ENCODE measurements around the gene TP53BP2. TPM values are rescaled to one million over a fixed set of nuclear protein-coding genes. Genes with fewer than 3 reads are reported as not detected.
A peak's percentile ranks its signal among the peaks of the same experiment; 100 is the strongest.
"Not testable (repeated sequence)": the region's sequence is repeated elsewhere in the genome, so short reads cannot be mapped to it uniquely, and the experiment has no call there.

The TP53BP2 gene
- total and polyA plus RNA-seq, 2 experiments from 2014 or later: 31.6 to 57.8 TPM

- peak overlapping the region; percentile 12 for H3K4me2 ChIP-seq
- WGBS (ENCODE audit: low lambda C conversion rate, missing lambda C conversion rate): 64% methylated on average over 4 of the region's 4 CpGs
- H3K9me2 ChIP-seq (replicated peaks; ENCODE audit: insufficient read depth): no peaks in the 10 kb centered on the region
- H3K36me3 ChIP-seq (replicated peaks; ENCODE audit: insufficient read depth, low read depth): no peaks in the 10 kb centered on the region
- no peak overlapping the region for H3K4me3 ChIP-seq
- H2AFZ ChIP-seq: no peak overlapping the region
- H3K9me3 ChIP-seq (ENCODE audit: low read depth): no peaks in the 10 kb centered on the region
- peaks cover 88% of the 10 kb centered on the region for H3K79me2 ChIP-seq
- H3K4me1 ChIP-seq (ENCODE audit: insufficient read depth): peaks cover 14% of the 10 kb centered on the region
- H3K27me3 ChIP-seq: no peaks in the 10 kb centered on the region
- H3K27ac ChIP-seq: peak overlapping the region; percentile 69
- TF ChIP-seq EZH2 (IDR thresholded peaks at IDR 0.05; ENCODE audit: borderline replicate concordance) (no peak), EZH2phosphoT487 (IDR thresholded peaks at IDR 0.05; ENCODE audit: low read depth, severe bottlenecking, unreplicated experiment) (no peak), CTCF (IDR thresholded peaks at IDR 0.05; ENCODE audit: poor library complexity) (no peak)
- peaks cover 61% of the 10 kb centered on the region for H4K20me1 ChIP-seq (ENCODE audit: insufficient read depth, poor library complexity, severe bottlenecking)
- peak; percentile 26 for DNase-seq (ENCODE audit: low spot score)
These were observed 25.8 kb downstream of the TP53BP2 start for GRCh38 chr1:223819730-223820514.

DNA sequence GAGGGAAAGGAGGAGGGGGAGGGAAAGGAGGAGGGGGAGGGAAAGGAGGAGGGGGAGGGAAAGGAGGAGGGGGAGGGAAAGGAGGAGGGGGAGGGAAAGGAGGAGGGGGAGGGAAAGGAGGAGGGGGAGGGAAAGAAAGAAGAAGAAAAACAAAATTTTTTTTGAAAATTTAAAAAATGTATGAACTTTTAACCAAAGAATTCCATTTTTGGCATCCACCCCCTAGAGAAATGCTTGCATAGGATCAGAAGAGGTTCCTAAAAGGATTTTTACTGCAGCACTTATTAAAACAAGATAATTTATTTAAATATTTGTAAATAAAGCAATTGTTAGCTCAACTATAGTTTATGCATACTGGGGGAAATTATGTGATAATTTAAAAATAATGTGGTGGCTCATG is 28.5 kb downstream of the TP53BP2 start:
- not testable (repeated sequence) for H3K9me3 ChIP-seq (ENCODE audit: low read depth); H2AFZ ChIP-seq; H3K36me3 ChIP-seq (replicated peaks; ENCODE audit: insufficient read depth, low read depth); DNase-seq (ENCODE audit: low spot score); H3K27ac ChIP-seq; H3K9me2 ChIP-seq (replicated peaks; ENCODE audit: insufficient read depth); H3K4me3 ChIP-seq; H3K27me3 ChIP-seq; H3K4me2 ChIP-seq
- Histone ChIP-seq H4K20me1 (ENCODE audit: insufficient read depth, poor library complexity, severe bottlenecking) (peaks cover 43% of the 10 kb centered on the region), H3K4me1 (ENCODE audit: insufficient read depth) (peaks cover 20% of the 10 kb centered on the region), H3K79me2 (peaks cover 83% of the 10 kb centered on the region)

DNA sequence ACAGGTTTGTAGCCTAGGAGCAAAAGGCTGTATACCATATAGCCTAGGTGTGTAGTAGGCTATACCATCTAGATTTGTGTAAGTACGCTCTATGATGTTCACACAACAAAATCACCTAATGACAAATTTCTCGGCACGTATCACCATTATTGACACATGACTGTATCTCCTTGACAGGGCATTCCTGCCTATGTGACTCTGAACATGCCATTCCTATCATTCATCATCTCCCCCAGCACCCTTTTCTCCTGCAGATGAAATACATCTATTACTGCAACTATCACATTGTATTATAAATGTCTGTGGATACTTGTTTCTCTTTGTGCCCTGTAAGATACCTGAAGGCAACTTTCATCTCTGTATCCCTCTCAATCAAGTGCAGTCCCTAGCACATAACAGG is 29.9 kb downstream of the TP53BP2 start:
- H3K4me2 ChIP-seq: no peak overlapping the region
- no peak for TF ChIP-seq EZH2 (IDR thresholded peaks at IDR 0.05; ENCODE audit: borderline replicate concordance)
- TF ChIP-seq EZH2phosphoT487 (IDR thresholded peaks at IDR 0.05; ENCODE audit: low read depth, severe bottlenecking, unreplicated experiment): no peak
- H4K20me1 ChIP-seq (ENCODE audit: insufficient read depth, poor library complexity, severe bottlenecking): peaks cover 29% of the 10 kb centered on the region
- peaks cover 69% of the 10 kb centered on the region for H3K79me2 ChIP-seq
- H2AFZ ChIP-seq: no peak overlapping the region
- H3K4me3 ChIP-seq: no peak overlapping the region
- H3K27ac ChIP-seq: peak overlapping the region; percentile 33
- WGBS (ENCODE audit: low lambda C conversion rate, missing lambda C conversion rate): 90% methylated on average over 3 of the region's 3 CpGs
- no peaks in the 10 kb centered on the region for H3K9me2 ChIP-seq (replicated peaks; ENCODE audit: insufficient read depth)
- peaks cover 20% of the 10 kb centered on the region for H3K4me1 ChIP-seq (ENCODE audit: insufficient read depth)
- H3K9me3 ChIP-seq (ENCODE audit: low read depth): no peaks in the 10 kb centered on the region
- DNase-seq (ENCODE audit: low spot score): no peak
- H3K36me3 ChIP-seq (replicated peaks; ENCODE audit: insufficient read depth, low read depth): no peaks in the 10 kb centered on the region
- H3K27me3 ChIP-seq: no peaks in the 10 kb centered on the region

GRCh38 chr1:223815020-223815853 is 30.5 kb downstream of the TP53BP2 start:
- Histone ChIP-seq H3K27me3 (no peaks in the 10 kb centered on the region), H3K4me3 (no peak overlapping the region), H3K79me2 (peaks cover 63% of the 10 kb centered on the region), H3K4me1 (ENCODE audit: insufficient read depth) (peaks cover 20% of the 10 kb centered on the region), H3K4me2 (peak overlapping the region; percentile 19), H3K36me3 (replicated peaks; ENCODE audit: insufficient read depth, low read depth) (no peaks in the 10 kb centered on the region), H4K20me1 (ENCODE audit: insufficient read depth, poor library complexity, severe bottlenecking) (peaks cover 26% of the 10 kb centered on the region), H3K27ac (peak overlapping the region; percentile 33), H3K9me2 (replicated peaks; ENCODE audit: insufficient read depth) (no peaks in the 10 kb centered on the region), H3K9me3 (ENCODE audit: low read depth) (no peaks in the 10 kb centered on the region), H2AFZ (no peak overlapping the region)
- 52% methylated on average over 4 of the region's 4 CpGs for WGBS (ENCODE audit: low lambda C conversion rate, missing lambda C conversion rate)
- DNase-seq (ENCODE audit: low spot score): no peak
- TF ChIP-seq EZH2phosphoT487 (IDR thresholded peaks at IDR 0.05; ENCODE audit: low read depth, severe bottlenecking, unreplicated experiment) (no peak), CTCF (IDR thresholded peaks at IDR 0.05; ENCODE audit: poor library complexity) (no peak)
